Esophagus squamous epithelium (tissue), 5 donors: ENCODE data around the gene GPATCH3. TPM values are rescaled to one million over a fixed set of nuclear protein-coding genes. Genes with fewer than 3 reads are reported as not detected.

Experiments
- DNase-seq: peaks from one replicate; lab custom pipeline; 2025; lab: John Stamatoyannopoulos, UW
- H3K27ac ChIP-seq, 4 donors: fragments of 200-600 bp; sonication (generic); one replicate each; pipeline ENCODE4 v1.5.1; 2016 to 2019; ENCODE audit warnings: mild to moderate bottlenecking in 1 of 4
- H3K27me3 ChIP-seq, 4 donors: fragments of 200-600 bp; sonication (generic); 1 replicate in 3 of 4; 2 replicates in 1 of 4; pipeline versions ENCODE4 v1.5.1 to v1.6.0; 2017 to 2021; ENCODE audit warnings: antibody characterized with exemption in 1 of 4
- H3K36me3 ChIP-seq, 3 donors: fragments of 200-600 bp; sonication (generic); one replicate each; pipeline ENCODE4 v1.5.1; 2016 to 2019
- H3K4me1 ChIP-seq, 3 donors: fragments of 200-600 bp; sonication (generic); one replicate each; pipeline ENCODE4 v1.5.1; 2017 to 2019
- H3K4me3 ChIP-seq, 4 donors: fragments of 200-600 bp; sonication (generic); 1 replicate in 3 of 4; 2 replicates in 1 of 4; pipeline ENCODE4 v1.5.1; 2016 to 2019; ENCODE audit warnings: mild to moderate bottlenecking in 2 of 4, moderate library complexity in 1 of 4
- H3K9me3 ChIP-seq, 3 donors: fragments of 200-600 bp; sonication (generic); one replicate each; pipeline ENCODE4 v1.5.1; 2016 to 2019
- CTCF ChIP-seq, 6 experiments: fragments of 450-650 bp in 4 of 6; fragments of 200-600 bp in 2 of 6; sonication (generic) in 2 of 6; IDR thresholded peaks; one replicate each; pipeline ENCODE4 v1.5.1; 2016 to 2019; ENCODE audit warnings: antibody characterized with exemption in 6 of 6, mild to moderate bottlenecking in 4 of 6, moderate library complexity in 4 of 6
- POLR2A ChIP-seq, 4 donors: fragments of 450-650 bp; IDR thresholded peaks; one replicate each; pipeline ENCODE4 v1.6.1; 2017; ENCODE audit warnings: antibody characterized with exemption in 4 of 4, mild to moderate bottlenecking in 4 of 4, moderate library complexity in 3 of 4
- WGBS, 2 donors: methylation state at CpG; one replicate each; pipeline ENCODE4 v1.1.5; 2018; 5-methylcytosine and 5-hydroxymethylcytosine counted together
- intact Hi-C: fragments of 100-400 bp; cut with DNase I; formaldehyde crosslinking; loops from one replicate; pipeline ENCODE4 v1.15.0; 2022
- total RNA-seq, 4 donors: library from RNA; depleted of rRNA; stranded (reverse); fragments of >200 nt; gene quantifications; one replicate each; pipeline ENCODE4 v1.1.0, GENCODE V29; 2016
- donor health status: DM: yes; HTN: yes; CAD: no.

GPATCH3 gene
- total RNA-seq, 4 donors from 2014 or later: 6.9 to 11.2 (median 7.6) TPM

- Histone ChIP-seq H3K9me3 (no peaks in the 10 kb centered on the region), H3K27me3 (no peaks in the 10 kb centered on the region), H3K4me1 (peaks cover 0 to 29% (median 17%) of the 10 kb centered on the region in 3 donors), H3K36me3 (peaks cover 5 to 40% (median 22%) of the 10 kb centered on the region in 3 donors), H3K27ac (peak overlapping the region in 3 of 4 donors; percentile 87 to 96 (median 93)), H3K4me3 (peak overlapping the region; percentile 93 to 100 (median 98))
- 16 to 17% methylated on average over 6 of the region's 6 CpGs for WGBS, 2 donors
- no peak for DNase-seq
- intact Hi-C loops: no loop called here
- TF ChIP-seq POLR2A (IDR thresholded peaks at IDR 0.05): no peak
- no peak for TF ChIP-seq CTCF (IDR thresholded peaks at IDR 0.05)
These were observed 22.1 kb upstream of the GPATCH3 start for GRCh38 chr1:26922431-26922729.

GRCh38 chr1:26921540-26922430 is 21.5 kb upstream of the GPATCH3 start, which contains the start of gene NUDC:
Gene NUDC, plus strand, starts transcription at chr1:26921743. Its CDS starts 106 bp downstream, at chr1:26921849.
- H3K9me3 ChIP-seq: no peaks in the 10 kb centered on the region
- TF ChIP-seq CTCF (IDR thresholded peaks at IDR 0.05) (no peak), POLR2A (IDR thresholded peaks at IDR 0.05) (peak in 3 of 4 donors; percentile 66 to 91 (median 88))
- peak within 1 kb of the TSS; percentile 87 to 96 (median 94) for H3K27ac ChIP-seq
- WGBS, 2 donors: 0 to 1% methylated on average over 27 to 60 of the region's 83 CpGs
- intact Hi-C loops: no loop called here
- no peaks in the 10 kb centered on the region for H3K27me3 ChIP-seq
- peak; percentile 78 for DNase-seq
- peaks cover 0 to 29% (median 17%) of the 10 kb centered on the region in 3 donors for H3K4me1 ChIP-seq
- peak within 1 kb of the TSS; percentile 93 to 100 (median 98) for H3K4me3 ChIP-seq
- H3K36me3 ChIP-seq: peaks cover 5 to 34% (median 22%) of the 10 kb centered on the region in 3 donors

GRCh38 chr1:26921126-26921539 is 20.9 kb upstream of the GPATCH3 start:
- no peak for DNase-seq
- Histone ChIP-seq H3K4me3 (peak overlapping the region; percentile 93 to 100 (median 98)), H3K27me3 (no peaks in the 10 kb centered on the region), H3K9me3 (no peaks in the 10 kb centered on the region), H3K36me3 (peaks cover 5 to 28% (median 20%) of the 10 kb centered on the region in 3 donors), H3K27ac (peak overlapping the region; percentile 87 to 96 (median 94)), H3K4me1 (peaks cover 0 to 29% (median 17%) of the 10 kb centered on the region in 3 donors)
- no peak for TF ChIP-seq POLR2A (IDR thresholded peaks at IDR 0.05)
- no peak for TF ChIP-seq CTCF (IDR thresholded peaks at IDR 0.05)
- intact Hi-C loops: no loop called here
- WGBS, 2 donors: 14 to 21% methylated on average over 5 to 7 of the region's 7 CpGs

DNA sequence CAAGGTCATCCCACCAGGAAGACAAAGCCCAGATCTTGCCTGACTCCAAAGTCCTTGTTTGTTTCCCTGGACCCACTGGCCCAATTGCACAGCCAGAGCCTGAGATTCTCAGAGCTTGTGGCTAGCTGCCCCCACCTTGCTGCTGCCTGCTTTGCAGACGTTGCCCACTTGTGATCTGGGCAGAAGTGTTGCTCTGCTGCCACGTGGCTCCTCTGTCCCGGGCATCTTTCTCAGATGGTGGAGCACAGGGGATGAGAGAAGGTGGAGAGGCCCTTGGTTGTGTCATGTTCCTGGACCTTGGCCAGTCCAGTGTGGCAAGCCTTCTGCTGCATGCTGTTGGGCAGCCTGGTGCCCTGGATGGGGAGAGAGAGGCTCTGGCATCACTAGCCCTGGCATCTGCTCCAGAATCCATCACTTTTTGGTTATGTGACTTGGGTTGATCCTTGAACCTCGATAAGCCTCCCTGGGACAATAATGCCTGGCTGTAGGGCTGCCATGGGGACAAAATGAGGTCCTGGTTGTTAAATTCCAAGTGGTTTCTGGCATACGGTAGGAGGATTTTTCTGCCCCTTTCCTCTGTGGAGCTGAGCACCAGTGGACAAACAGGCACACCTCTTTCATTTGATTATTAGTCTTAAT is 15.1 kb upstream of the GPATCH3 start:
- 57 to 61% methylated on average over 3 to 4 of the region's 5 CpGs for WGBS, 2 donors
- TF ChIP-seq CTCF (IDR thresholded peaks at IDR 0.05): no peak
- no peak for TF ChIP-seq POLR2A (IDR thresholded peaks at IDR 0.05)
- no peaks in the 10 kb centered on the region for H3K9me3 ChIP-seq
- H3K36me3 ChIP-seq: no peaks in the 10 kb centered on the region
- DNase-seq: no peak
- H3K4me3 ChIP-seq: no peak overlapping the region
- no peaks in the 10 kb centered on the region for H3K27me3 ChIP-seq
- H3K4me1 ChIP-seq: no peaks in the 10 kb centered on the region
- intact Hi-C loops: no loop called here
- no peak overlapping the region for H3K27ac ChIP-seq
